ENCODE results near the gene ITPKC.

DNA sequence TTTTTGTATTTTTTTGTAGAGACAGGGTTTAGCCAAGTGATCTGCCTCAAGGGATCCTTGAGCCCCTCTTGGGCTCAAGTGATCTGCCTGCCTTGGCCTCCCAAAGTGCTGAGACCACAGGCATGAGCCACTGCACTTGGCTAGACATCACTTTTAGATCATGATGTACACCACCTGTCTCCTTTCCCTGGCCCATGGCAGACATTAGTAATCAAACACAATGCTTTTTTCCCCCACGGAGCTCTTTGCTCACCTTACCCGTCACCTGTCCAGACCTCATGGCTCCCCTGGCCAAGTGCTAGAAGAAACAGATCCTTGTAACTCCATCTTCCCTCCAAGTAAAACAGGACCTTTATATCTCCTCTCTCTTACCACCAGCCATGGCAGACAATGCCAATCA is 44.9 kb upstream of the ITPKC start:
- TF ChIP-seq, protein P1, sequence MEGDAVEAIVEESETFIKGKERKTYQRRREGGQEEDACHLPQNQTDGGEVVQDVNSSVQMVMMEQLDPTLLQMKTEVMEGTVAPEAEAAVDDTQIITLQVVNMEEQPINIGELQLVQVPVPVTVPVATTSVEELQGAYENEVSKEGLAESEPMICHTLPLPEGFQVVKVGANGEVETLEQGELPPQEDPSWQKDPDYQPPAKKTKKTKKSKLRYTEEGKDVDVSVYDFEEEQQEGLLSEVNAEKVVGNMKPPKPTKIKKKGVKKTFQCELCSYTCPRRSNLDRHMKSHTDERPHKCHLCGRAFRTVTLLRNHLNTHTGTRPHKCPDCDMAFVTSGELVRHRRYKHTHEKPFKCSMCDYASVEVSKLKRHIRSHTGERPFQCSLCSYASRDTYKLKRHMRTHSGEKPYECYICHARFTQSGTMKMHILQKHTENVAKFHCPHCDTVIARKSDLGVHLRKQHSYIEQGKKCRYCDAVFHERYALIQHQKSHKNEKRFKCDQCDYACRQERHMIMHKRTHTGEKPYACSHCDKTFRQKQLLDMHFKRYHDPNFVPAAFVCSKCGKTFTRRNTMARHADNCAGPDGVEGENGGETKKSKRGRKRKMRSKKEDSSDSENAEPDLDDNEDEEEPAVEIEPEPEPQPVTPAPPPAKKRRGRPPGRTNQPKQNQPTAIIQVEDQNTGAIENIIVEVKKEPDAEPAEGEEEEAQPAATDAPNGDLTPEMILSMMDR (IDR thresholded peaks at IDR 0.05): no peak
- TF ChIP-seq POLR2A (IDR thresholded peaks at IDR 0.05): no peak
